Tibial artery (tissue), 4 donors: Measurements from ENCODE around the gene CAMKK2.

Experiments used
- DNase-seq, 2 donors: peaks; one replicate each; pipeline ENCODE4 v3.0.0-alpha.2; 2019
- H3K27ac ChIP-seq, 2 donors: fragments of 200-600 bp; sonication (generic) in 1 of 2; 1 replicate in 1 of 2; 2 replicates in 1 of 2; pipeline ENCODE4 v1.5.1; 2018 to 2019; ENCODE audit warnings: mild to moderate bottlenecking in 1 of 2
- H3K27me3 ChIP-seq, 2 donors: fragments of 200-600 bp; sonication (generic) in 1 of 2; one replicate each; pipeline versions ENCODE4 v1.5.1 to v1.6.0; 2016 to 2019
- H3K36me3 ChIP-seq, 3 donors: fragments of 200-600 bp; sonication (generic) in 2 of 3; one replicate each; pipeline ENCODE4 v1.5.1; 2016 to 2019; ENCODE audit warnings: mild to moderate bottlenecking in 2 of 3
- H3K4me1 ChIP-seq, 4 donors: fragments of 200-600 bp; sonication (generic) in 2 of 4; 1 replicate in 3 of 4; 2 replicates in 1 of 4; pipeline ENCODE4 v1.5.1; 2016 to 2019
- H3K4me3 ChIP-seq, 2 donors: fragments of 200-600 bp; sonication (generic) in 1 of 2; 1 replicate in 1 of 2; 2 replicates in 1 of 2; pipeline ENCODE4 v1.5.1; 2018 to 2019; ENCODE audit warnings: mild to moderate bottlenecking in 2 of 2
- H3K9me3 ChIP-seq, 3 donors: fragments of 200-600 bp; sonication (generic) in 1 of 3; one replicate each; pipeline ENCODE4 v1.5.1; 2016 to 2019
- CTCF ChIP-seq, 2 experiments: fragments of 200-600 bp in 1 of 2; fragments of 450-650 bp in 1 of 2; IDR thresholded peaks; one replicate each; pipeline ENCODE4 v1.5.1; 2017 to 2019; ENCODE audit warnings: antibody characterized with exemption in 2 of 2, mild to moderate bottlenecking in 1 of 2, moderate library complexity in 1 of 2
- intact Hi-C: fragments of 100-400 bp; cut with DNase I; formaldehyde crosslinking; loops from one replicate; pipeline ENCODE4 v1.15.0; 2023; ENCODE audit warnings: low total_unique reads

Gene CAMKK2

GRCh38 chr12:121217063-121217462 lies 79.4 kb downstream of the CAMKK2 start:
- H3K36me3 ChIP-seq = peaks cover 0 to 33% (median 5%) of the 10 kb centered on the region in 3 donors
- no peak overlapping the region for H3K27ac ChIP-seq
- H3K27me3 ChIP-seq = no peaks in the 10 kb centered on the region
- H3K9me3 ChIP-seq = no peaks in the 10 kb centered on the region
- no peak for TF ChIP-seq CTCF (IDR thresholded peaks at IDR 0.05)
- intact Hi-C loops = no loop called here
- DNase-seq = no peak
- H3K4me1 ChIP-seq = peaks cover 0 to 10% (median 5%) of the 10 kb centered on the region in 4 donors
- no peak overlapping the region for H3K4me3 ChIP-seq

GRCh38 chr12:121216102-121216501 lies 80.4 kb downstream of the CAMKK2 start:
- intact Hi-C loops = no loop called here
- peaks cover 0 to 14% (median 10%) of the 10 kb centered on the region in 4 donors for H3K4me1 ChIP-seq
- TF ChIP-seq CTCF (IDR thresholded peaks at IDR 0.05) = no peak
- no peaks in the 10 kb centered on the region for H3K9me3 ChIP-seq
- no peak overlapping the region for H3K27ac ChIP-seq
- no peak for DNase-seq
- peaks cover 0 to 23% (median 0%) of the 10 kb centered on the region in 3 donors for H3K36me3 ChIP-seq
- H3K27me3 ChIP-seq = no peaks in the 10 kb centered on the region
- H3K4me3 ChIP-seq = no peak overlapping the region

GRCh38 chr12:121214855-121215745 lies 81.4 kb downstream of the CAMKK2 start:
- DNase-seq = peak in 1 of 2 donors; percentile 28
- peaks cover 0 to 20% (median 17%) of the 10 kb centered on the region in 4 donors for H3K4me1 ChIP-seq

GRCh38 chr12:121214166-121214777 lies 82.2 kb downstream of the CAMKK2 start:
- H3K27me3 ChIP-seq = no peaks in the 10 kb centered on the region
- H3K4me1 ChIP-seq = peaks cover 0 to 20% (median 17%) of the 10 kb centered on the region in 4 donors
- DNase-seq = no peak
- no peak for TF ChIP-seq CTCF (IDR thresholded peaks at IDR 0.05)
- peak overlapping the region; percentile 7 to 23 for H3K27ac ChIP-seq
- H3K36me3 ChIP-seq = peaks cover 0 to 19% (median 0%) of the 10 kb centered on the region in 3 donors
- no peaks in the 10 kb centered on the region for H3K9me3 ChIP-seq
- intact Hi-C loops = no loop called here
- H3K4me3 ChIP-seq = no peak overlapping the region

More at GRCh38 chr12:121214855-121215745, 81.4 kb downstream of the CAMKK2 start:
- H3K36me3 ChIP-seq = peaks cover 0 to 19% (median 0%) of the 10 kb centered on the region in 3 donors
- intact Hi-C loops = no loop called here
- H3K27ac ChIP-seq = peak overlapping the region; percentile 7 to 23
- TF ChIP-seq CTCF (IDR thresholded peaks at IDR 0.05) = no peak
- H3K9me3 ChIP-seq = no peaks in the 10 kb centered on the region
- no peaks in the 10 kb centered on the region for H3K27me3 ChIP-seq
- no peak overlapping the region for H3K4me3 ChIP-seq

GRCh38 chr12:121212875-121213274 lies 83.6 kb downstream of the CAMKK2 start:
- no peak for DNase-seq
- Histone ChIP-seq H3K27ac (no peak overlapping the region), H3K4me1 (peaks cover 0 to 20% (median 17%) of the 10 kb centered on the region in 4 donors), H3K36me3 (peaks cover 0 to 12% (median 0%) of the 10 kb centered on the region in 3 donors), H3K9me3 (no peaks in the 10 kb centered on the region), H3K27me3 (no peaks in the 10 kb centered on the region), H3K4me3 (no peak overlapping the region)
- intact Hi-C loops = no loop called here
- no peak for TF ChIP-seq CTCF (IDR thresholded peaks at IDR 0.05)
